ENCODE results near the gene CLPTM1L. TPM values are rescaled to one million over a fixed set of nuclear protein-coding genes. Genes with fewer than 3 reads are reported as not detected.

Gene CLPTM1L
- total and polyA plus RNA-seq, 9 donors = 28.1 to 96.2 (median 49.0) TPM

GRCh38 chr5:1359713-1360112, 14.8 kb upstream of the CLPTM1L start:
- Histone ChIP-seq H3K27me3 (no peaks in the 10 kb centered on the region), H3K4me1 (ENCODE audit: insufficient read depth) (no peaks in the 10 kb centered on the region), H3K27ac (no peak overlapping the region), H3K4me3 (no peak overlapping the region), H3K36me3 (no peaks in the 10 kb centered on the region), H3K9me3 (no peaks in the 10 kb centered on the region)
- no peak for DNase-seq
- TF ChIP-seq EP300 (IDR thresholded peaks at IDR 0.05) = no peak
- TF ChIP-seq CTCF (IDR thresholded peaks at IDR 0.05) = no peak
- TF ChIP-seq POLR2A (IDR thresholded peaks at IDR 0.05) = no peak
- intact Hi-C loops (cut with DNase I) = no loop called here
- 78 to 85% (median 83%) methylated on average over 11 of the region's 11 CpGs for WGBS, 3 donors

GRCh38 chr5:1359031-1359645, 14.2 kb upstream of the CLPTM1L start:
- intact Hi-C loops (cut with DNase I) = no loop called here
- WGBS, 3 donors = 62 to 72% (median 69%) methylated on average over 30 to 31 of the region's 31 CpGs
- TF ChIP-seq POLR2A (IDR thresholded peaks at IDR 0.05) (no peak), EP300 (IDR thresholded peaks at IDR 0.05) (no peak), CTCF (IDR thresholded peaks at IDR 0.05) (no peak)
- DNase-seq = no peak
- Histone ChIP-seq H3K36me3 (no peaks in the 10 kb centered on the region), H3K27me3 (no peaks in the 10 kb centered on the region), H3K4me3 (no peak overlapping the region), H3K9me3 (no peaks in the 10 kb centered on the region), H3K27ac (no peak overlapping the region), H3K4me1 (ENCODE audit: insufficient read depth) (no peaks in the 10 kb centered on the region)

- Histone ChIP-seq H3K27me3 (no peaks in the 10 kb centered on the region), H3K4me1 (ENCODE audit: insufficient read depth) (no peaks in the 10 kb centered on the region), H3K36me3 (no peaks in the 10 kb centered on the region), H3K27ac (no peak overlapping the region), H3K4me3 (no peak overlapping the region), H3K9me3 (no peaks in the 10 kb centered on the region)
- 64 to 72% (median 71%) methylated on average over 5 to 10 of the region's 10 CpGs for WGBS, 3 donors
- DNase-seq = no peak
- intact Hi-C loops (cut with DNase I) = no loop called here
- TF ChIP-seq CTCF (IDR thresholded peaks at IDR 0.05) (no peak), EP300 (IDR thresholded peaks at IDR 0.05) (no peak), POLR2A (IDR thresholded peaks at IDR 0.05) (no peak)
Observed at GRCh38 chr5:1358726-1359025, 13.8 kb upstream of the CLPTM1L start.

- 82 to 84% (median 83%) methylated on average over 25 of the region's 25 CpGs for WGBS, 3 donors
- H3K27ac ChIP-seq = no peak overlapping the region
- no peaks in the 10 kb centered on the region for H3K27me3 ChIP-seq
- intact Hi-C loops (cut with DNase I) = no loop called here
- no peak overlapping the region for H3K4me3 ChIP-seq
- no peaks in the 10 kb centered on the region for H3K9me3 ChIP-seq
- DNase-seq = no peak
- no peaks in the 10 kb centered on the region for H3K4me1 ChIP-seq (ENCODE audit: insufficient read depth)
- H3K36me3 ChIP-seq = no peaks in the 10 kb centered on the region
- TF ChIP-seq CTCF (IDR thresholded peaks at IDR 0.05) (no peak), POLR2A (IDR thresholded peaks at IDR 0.05) (no peak), EP300 (IDR thresholded peaks at IDR 0.05) (no peak)
Observed at GRCh38 chr5:1357946-1358725, 13.2 kb upstream of the CLPTM1L start.
